HEK293 (cell line): ENCODE results near the gene ACTL8.

Experiments used
- CTCF ChIA-PET: fragments of 350-600 bp; formaldehyde crosslinking; extraction: SDS; loops from one replicate; lab custom pipeline; 2021; ENCODE audit warnings: antibody characterized with exemption; lab: Yijun Ruan, JAX
- POLR2A ChIA-PET: fragments of 300-600 bp; formaldehyde crosslinking; extraction: SDS; loops from one replicate; lab custom pipeline; 2020; ENCODE audit warnings: antibody characterized with exemption, inconsistent platforms; lab: Yijun Ruan, JAX
- H3K27ac ChIP-seq: fragments of 200-500 bp; sonication (Bioruptor generic); 2 replicates; pipeline ENCODE4 v1.5.1; 2014; ENCODE audit warnings: low read depth, low read length, control low read depth, inconsistent platforms; ENCODE audit errors: extremely low read depth
- H3K36me3 ChIP-seq, 2 experiments: fragments of 200-500 bp in 1 of 2; sonication (Bioruptor generic) in 1 of 2; 1 replicate in 1 of 2; 2 replicates in 1 of 2; pipeline ENCODE4 v1.5.1; 2014 to 2017; ENCODE audit warnings: inconsistent platforms in 2 of 2, low read length in 2 of 2; ENCODE audit not compliant: control insufficient read depth in 2 of 2, insufficient read depth in 1 of 2
- H3K4me1 ChIP-seq: fragments of 200-500 bp; sonication (Bioruptor generic); 2 replicates; pipeline ENCODE4 v1.5.1; 2014; ENCODE audit warnings: mild to moderate bottlenecking, low read length, inconsistent platforms; ENCODE audit not compliant: control insufficient read depth, insufficient read depth
- H3K4me3 ChIP-seq: 2 replicates; pipeline ENCODE4 v1.5.1; 2011; ENCODE audit warnings: low read depth, mild to moderate bottlenecking, control low read depth, low read length, moderate library complexity
- H3K9me3 ChIP-seq: fragments of 200-500 bp; sonication (Bioruptor generic); 2 replicates; pipeline ENCODE4 v1.5.1; 2014; ENCODE audit warnings: low read depth, low read length, inconsistent platforms; ENCODE audit not compliant: control insufficient read depth, insufficient read depth
- GLIS1 ChIP-seq: fragments of 450-650 bp; formaldehyde crosslinking; IDR thresholded peaks from 2 replicates; pipeline ENCODE4 v1.5.1; 2016; ENCODE audit warnings: missing biosample characterization, missing genetic modification characterization
- MZF1 ChIP-seq: fragments of 450-650 bp; formaldehyde crosslinking; IDR thresholded peaks from 2 replicates; pipeline ENCODE4 v1.5.1; 2017; ENCODE audit warnings: missing biosample characterization, missing genetic modification characterization, borderline replicate concordance
- SCRT2 ChIP-seq: fragments of 450-650 bp; formaldehyde crosslinking; IDR thresholded peaks from 2 replicates; pipeline ENCODE4 v1.5.1; 2016; ENCODE audit warnings: missing biosample characterization, missing genetic modification characterization
- ZNF175 ChIP-seq: fragments of 450-650 bp; formaldehyde crosslinking; IDR thresholded peaks from 2 replicates; pipeline ENCODE4 v1.5.1; 2016; ENCODE audit warnings: missing biosample characterization, missing genetic modification characterization
- ZNF350 ChIP-seq: fragments of 450-650 bp; formaldehyde crosslinking; IDR thresholded peaks from 2 replicates; pipeline ENCODE4 v1.5.0; 2017; ENCODE audit warnings: missing biosample characterization, mild to moderate bottlenecking, missing genetic modification characterization
- ZNF394 ChIP-seq: fragments of 450-650 bp; formaldehyde crosslinking; IDR thresholded peaks from 2 replicates; pipeline ENCODE4 v1.5.1; 2016; ENCODE audit warnings: missing biosample characterization, missing genetic modification characterization, mild to moderate bottlenecking, moderate library complexity, borderline replicate concordance
- ZNF660 ChIP-seq: fragments of 450-650 bp; IDR thresholded peaks from 2 replicates; pipeline ENCODE4 v1.5.1; 2018; ENCODE audit warnings: missing biosample characterization, mild to moderate bottlenecking, missing genetic modification characterization
- ZNF664 ChIP-seq: fragments of 450-650 bp; formaldehyde crosslinking; IDR thresholded peaks from 2 replicates; pipeline ENCODE4 v1.5.1; 2016; ENCODE audit warnings: missing biosample characterization, missing genetic modification characterization
- TF ChIP-seq, protein P1 (sequence below): fragments of 450-650 bp; formaldehyde crosslinking; IDR thresholded peaks from 2 replicates; pipeline ENCODE4 v1.5.1; 2016; ENCODE audit warnings: missing biosample characterization, missing genetic modification characterization
- TF ChIP-seq, protein P2 (sequence below): fragments of 450-650 bp; formaldehyde crosslinking; conservative IDR thresholded peaks from 2 replicates; pipeline ENCODE4 v1.5.1; 2016; ENCODE audit warnings: low read depth, missing biosample characterization, missing genetic modification characterization
- TF ChIP-seq, protein P3 (sequence below): fragments of 450-650 bp; formaldehyde crosslinking; IDR thresholded peaks from 2 replicates; pipeline ENCODE4 v1.5.1; 2016; ENCODE audit warnings: missing biosample characterization, missing genetic modification characterization
- TF ChIP-seq, protein P4 (sequence below): fragments of 450-650 bp; formaldehyde crosslinking; IDR thresholded peaks from 2 replicates; pipeline ENCODE4 v1.5.1; 2016; ENCODE audit warnings: missing biosample characterization, missing genetic modification characterization

Gene ACTL8

DNA sequence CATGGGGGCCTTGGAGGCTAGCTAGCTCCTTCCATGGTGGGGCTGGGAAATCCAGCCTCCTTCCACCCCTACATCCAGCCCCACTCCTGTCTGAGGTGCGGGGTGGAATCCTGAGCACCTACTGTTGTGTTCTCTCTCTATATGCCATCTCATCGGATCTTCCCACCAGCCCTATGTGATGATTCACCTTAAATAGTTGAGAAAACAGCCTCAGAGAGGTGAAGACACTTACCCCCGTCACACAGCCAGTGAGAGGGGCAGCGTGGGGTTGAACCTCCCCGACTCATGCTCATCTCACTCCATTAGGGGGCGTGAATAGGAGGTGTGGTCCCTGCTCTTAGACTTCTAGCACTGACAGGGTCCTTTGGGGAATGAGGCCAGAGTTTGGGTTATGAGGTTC, 31.0 kb upstream of the ACTL8 start:
- H3K27ac ChIP-seq: no peak overlapping the region
- ChIA-PET CTCF (interaction anchor here (1.1 to 1.4 kb wide), 2 partner anchors 13 to 28 kb away, joined by 3 to 4 read pairs; no protein-coding TSS in a partner anchor), POLR2A (no interaction called here)
- H3K9me3 ChIP-seq: no peaks in the 10 kb centered on the region
- TF ChIP-seq ZNF660 (tag by site-specific recombination): peak; percentile 91
- TF ChIP-seq, protein P1, sequence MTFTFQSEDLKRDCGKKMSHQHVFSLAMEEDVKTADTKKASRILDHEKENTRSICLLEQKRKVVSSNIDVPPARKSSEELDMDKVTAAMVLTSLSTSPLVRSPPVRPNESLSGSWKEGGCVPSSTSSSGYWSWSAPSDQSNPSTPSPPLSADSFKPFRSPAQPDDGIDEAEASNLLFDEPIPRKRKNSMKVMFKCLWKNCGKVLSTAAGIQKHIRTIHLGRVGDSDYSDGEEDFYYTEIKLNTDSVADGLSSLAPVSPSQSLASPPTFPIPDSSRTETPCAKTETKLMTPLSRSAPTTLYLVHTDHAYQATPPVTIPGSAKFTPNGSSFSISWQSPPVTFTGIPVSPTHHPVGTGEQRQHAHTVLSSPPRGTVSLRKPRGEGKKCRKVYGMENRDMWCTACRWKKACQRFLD (tag by site-specific recombination): no peak
- TF ChIP-seq, protein P2, sequence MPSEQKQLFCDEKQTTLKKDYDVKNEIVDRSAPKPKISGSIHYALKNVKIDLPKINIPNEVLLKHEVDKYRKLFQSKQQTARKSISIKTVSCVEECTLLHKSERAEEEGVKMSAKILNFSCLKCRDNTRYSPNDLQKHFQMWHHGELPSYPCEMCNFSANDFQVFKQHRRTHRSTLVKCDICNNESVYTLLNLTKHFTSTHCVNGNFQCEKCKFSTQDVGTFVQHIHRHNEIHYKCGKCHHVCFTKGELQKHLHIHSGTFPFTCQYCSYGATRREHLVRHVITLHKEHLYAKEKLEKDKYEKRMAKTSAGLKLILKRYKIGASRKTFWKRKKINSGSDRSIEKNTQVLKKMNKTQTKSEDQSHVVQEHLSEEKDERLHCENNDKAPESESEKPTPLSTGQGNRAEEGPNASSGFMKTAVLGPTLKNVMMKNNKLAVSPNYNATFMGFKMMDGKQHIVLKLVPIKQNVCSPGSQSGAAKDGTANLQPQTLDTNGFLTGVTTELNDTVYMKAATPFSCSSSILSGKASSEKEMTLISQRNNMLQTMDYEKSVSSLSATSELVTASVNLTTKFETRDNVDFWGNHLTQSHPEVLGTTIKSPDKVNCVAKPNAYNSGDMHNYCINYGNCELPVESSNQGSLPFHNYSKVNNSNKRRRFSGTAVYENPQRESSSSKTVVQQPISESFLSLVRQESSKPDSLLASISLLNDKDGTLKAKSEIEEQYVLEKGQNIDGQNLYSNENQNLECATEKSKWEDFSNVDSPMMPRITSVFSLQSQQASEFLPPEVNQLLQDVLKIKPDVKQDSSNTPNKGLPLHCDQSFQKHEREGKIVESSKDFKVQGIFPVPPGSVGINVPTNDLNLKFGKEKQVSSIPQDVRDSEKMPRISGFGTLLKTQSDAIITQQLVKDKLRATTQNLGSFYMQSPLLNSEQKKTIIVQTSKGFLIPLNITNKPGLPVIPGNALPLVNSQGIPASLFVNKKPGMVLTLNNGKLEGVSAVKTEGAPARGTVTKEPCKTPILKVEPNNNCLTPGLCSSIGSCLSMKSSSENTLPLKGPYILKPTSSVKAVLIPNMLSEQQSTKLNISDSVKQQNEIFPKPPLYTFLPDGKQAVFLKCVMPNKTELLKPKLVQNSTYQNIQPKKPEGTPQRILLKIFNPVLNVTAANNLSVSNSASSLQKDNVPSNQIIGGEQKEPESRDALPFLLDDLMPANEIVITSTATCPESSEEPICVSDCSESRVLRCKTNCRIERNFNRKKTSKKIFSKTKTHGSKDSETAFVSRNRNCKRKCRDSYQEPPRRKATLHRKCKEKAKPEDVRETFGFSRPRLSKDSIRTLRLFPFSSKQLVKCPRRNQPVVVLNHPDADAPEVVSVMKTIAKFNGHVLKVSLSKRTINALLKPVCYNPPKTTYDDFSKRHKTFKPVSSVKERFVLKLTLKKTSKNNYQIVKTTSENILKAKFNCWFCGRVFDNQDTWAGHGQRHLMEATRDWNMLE: no peak
- no peak for TF ChIP-seq ZNF664 (tag by site-specific recombination)
- no peak for TF ChIP-seq ZNF350 (tag by site-specific recombination)
- TF ChIP-seq, protein P3, sequence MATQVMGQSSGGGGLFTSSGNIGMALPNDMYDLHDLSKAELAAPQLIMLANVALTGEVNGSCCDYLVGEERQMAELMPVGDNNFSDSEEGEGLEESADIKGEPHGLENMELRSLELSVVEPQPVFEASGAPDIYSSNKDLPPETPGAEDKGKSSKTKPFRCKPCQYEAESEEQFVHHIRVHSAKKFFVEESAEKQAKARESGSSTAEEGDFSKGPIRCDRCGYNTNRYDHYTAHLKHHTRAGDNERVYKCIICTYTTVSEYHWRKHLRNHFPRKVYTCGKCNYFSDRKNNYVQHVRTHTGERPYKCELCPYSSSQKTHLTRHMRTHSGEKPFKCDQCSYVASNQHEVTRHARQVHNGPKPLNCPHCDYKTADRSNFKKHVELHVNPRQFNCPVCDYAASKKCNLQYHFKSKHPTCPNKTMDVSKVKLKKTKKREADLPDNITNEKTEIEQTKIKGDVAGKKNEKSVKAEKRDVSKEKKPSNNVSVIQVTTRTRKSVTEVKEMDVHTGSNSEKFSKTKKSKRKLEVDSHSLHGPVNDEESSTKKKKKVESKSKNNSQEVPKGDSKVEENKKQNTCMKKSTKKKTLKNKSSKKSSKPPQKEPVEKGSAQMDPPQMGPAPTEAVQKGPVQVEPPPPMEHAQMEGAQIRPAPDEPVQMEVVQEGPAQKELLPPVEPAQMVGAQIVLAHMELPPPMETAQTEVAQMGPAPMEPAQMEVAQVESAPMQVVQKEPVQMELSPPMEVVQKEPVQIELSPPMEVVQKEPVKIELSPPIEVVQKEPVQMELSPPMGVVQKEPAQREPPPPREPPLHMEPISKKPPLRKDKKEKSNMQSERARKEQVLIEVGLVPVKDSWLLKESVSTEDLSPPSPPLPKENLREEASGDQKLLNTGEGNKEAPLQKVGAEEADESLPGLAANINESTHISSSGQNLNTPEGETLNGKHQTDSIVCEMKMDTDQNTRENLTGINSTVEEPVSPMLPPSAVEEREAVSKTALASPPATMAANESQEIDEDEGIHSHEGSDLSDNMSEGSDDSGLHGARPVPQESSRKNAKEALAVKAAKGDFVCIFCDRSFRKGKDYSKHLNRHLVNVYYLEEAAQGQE (tag by site-specific recombination): no peak
- H3K4me3 ChIP-seq: no peak overlapping the region
- H3K4me1 ChIP-seq: no peaks in the 10 kb centered on the region
- H3K36me3 ChIP-seq: no peaks in the 10 kb centered on the region

- H3K27ac ChIP-seq: no peak overlapping the region
- H3K36me3 ChIP-seq: no peaks in the 10 kb centered on the region
- H3K4me3 ChIP-seq: no peak overlapping the region
- CTCF ChIA-PET: interaction anchor here (0.6 to 1.4 kb wide), 4 partner anchors 12 to 475 kb away, joined by 3 to 4 read pairs (median 4); no protein-coding TSS in a partner anchor
- TF ChIP-seq ZNF175 (tag by site-specific recombination) (no peak), ZNF394 (tag by site-specific recombination) (no peak), SCRT2 (0 out of 2 replicates have a peak, but pooled peaks have one; percentile 28), GLIS1 (peak; percentile 47; the same call in 1 of the 2 replicates), MZF1 (tag by site-specific recombination) (no peak)
- TF ChIP-seq, protein P4, sequence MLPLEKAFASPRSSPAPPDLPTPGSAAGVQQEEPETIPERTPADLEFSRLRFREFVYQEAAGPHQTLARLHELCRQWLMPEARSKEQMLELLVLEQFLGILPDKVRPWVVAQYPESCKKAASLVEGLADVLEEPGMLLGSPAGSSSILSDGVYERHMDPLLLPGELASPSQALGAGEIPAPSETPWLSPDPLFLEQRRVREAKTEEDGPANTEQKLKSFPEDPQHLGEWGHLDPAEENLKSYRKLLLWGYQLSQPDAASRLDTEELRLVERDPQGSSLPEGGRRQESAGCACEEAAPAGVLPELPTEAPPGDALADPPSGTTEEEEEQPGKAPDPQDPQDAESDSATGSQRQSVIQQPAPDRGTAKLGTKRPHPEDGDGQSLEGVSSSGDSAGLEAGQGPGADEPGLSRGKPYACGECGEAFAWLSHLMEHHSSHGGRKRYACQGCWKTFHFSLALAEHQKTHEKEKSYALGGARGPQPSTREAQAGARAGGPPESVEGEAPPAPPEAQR (tag by site-specific recombination): no peak
- TF ChIP-seq, all 188 proteins: peak for 2
- no peaks in the 10 kb centered on the region for H3K4me1 ChIP-seq
- POLR2A ChIA-PET: no interaction called here
- H3K9me3 ChIP-seq: no peaks in the 10 kb centered on the region
Observed at GRCh38 chr1:17725084-17725719, 29.9 kb upstream of the ACTL8 start.
